IMR-90 (cell line): ENCODE results near the gene SLC35F3. TPM values are rescaled to one million over a fixed set of nuclear protein-coding genes. Genes with fewer than 3 reads are reported as not detected.

ENCODE experiments used
- ATAC-seq: fragments of 200-7000 bp; cut with Tn5 transposase; 2 replicates; pipeline ENCODE4 v1.9.1; 2020; ENCODE audit warnings: low read depth, mild to moderate bottlenecking, moderate library complexity
- BruUV-seq: library from RNA; stranded (reverse); fragments of 400-500 nt; replicated peaks from 2 replicates; lab custom pipeline; 2021; lab: Mats Ljungman, UMichigan
- CTCF ChIA-PET: fragments of 300-600 bp; formaldehyde crosslinking; extraction: SDS; loops from one replicate; lab custom pipeline; 2021; ENCODE audit warnings: antibody characterized with exemption; lab: Yijun Ruan, JAX
- POLR2A ChIA-PET: fragments of 300-600 bp; sonication (Branson Sonifier 250); formaldehyde crosslinking; loops from one replicate; lab custom pipeline; 2022; ENCODE audit warnings: antibody characterized with exemption; ENCODE audit not compliant: unreplicated experiment; lab: Charles Lee
- DNase-seq: peaks from one replicate; pipeline ENCODE4 v3.0.0; 2013
- H2AFZ ChIP-seq: replicated peaks from 2 replicates; pipeline ENCODE3; 2013; ENCODE audit warnings: low read length, mild to moderate bottlenecking; ENCODE audit not compliant: poor library complexity
- H2AK5ac ChIP-seq: 2 replicates; pipeline ENCODE4 v1.6.1; 2013; ENCODE audit warnings: low read depth, low read length, inconsistent platforms
- H2AK9ac ChIP-seq: replicated peaks from 2 replicates; pipeline ENCODE3; 2013; ENCODE audit warnings: mild to moderate bottlenecking, low read depth, low read length, moderate library complexity; ENCODE audit not compliant: poor library complexity
- H2BK120ac ChIP-seq: 2 replicates; pipeline ENCODE4 v1.6.1; 2013; ENCODE audit warnings: low read depth, low read length, inconsistent platforms
- H2BK15ac ChIP-seq: 3 replicates; pipeline ENCODE4 v1.6.1; 2013; ENCODE audit warnings: low read depth, low read length, inconsistent platforms
- H2BK20ac ChIP-seq: 2 replicates; pipeline ENCODE4 v1.6.1; 2013; ENCODE audit warnings: low read depth, mild to moderate bottlenecking, inconsistent platforms, low read length, moderate library complexity
- H2BK5ac ChIP-seq: 2 replicates; pipeline ENCODE4 v1.6.1; 2013; ENCODE audit warnings: mild to moderate bottlenecking, low read depth, low read length, inconsistent platforms; ENCODE audit not compliant: poor library complexity, severe bottlenecking
- H3K14ac ChIP-seq: replicated peaks from 2 replicates; pipeline ENCODE4 v1.6.1; 2013; ENCODE audit warnings: low read depth, low read length, inconsistent platforms
- H3K18ac ChIP-seq: 2 replicates; pipeline ENCODE4 v1.6.1; 2013; ENCODE audit warnings: low read depth, low read length, control low read depth
- H3K23ac ChIP-seq: 2 replicates; pipeline ENCODE4 v1.6.1; 2013; ENCODE audit warnings: low read depth, low read length, inconsistent platforms
- H3K27ac ChIP-seq: 2 replicates; pipeline ENCODE4 v1.5.1; 2013; ENCODE audit warnings: mild to moderate bottlenecking, control low read depth, low read length; ENCODE audit not compliant: insufficient read depth
- H3K27me3 ChIP-seq: 2 replicates; pipeline ENCODE4 v1.6.1; 2013; ENCODE audit warnings: low read length; ENCODE audit not compliant: control insufficient read depth, insufficient read depth
- H3K36me3 ChIP-seq: 2 replicates; pipeline ENCODE4 v1.6.1; 2013; ENCODE audit warnings: low read length, mixed read lengths; ENCODE audit not compliant: control insufficient read depth, insufficient read depth
- H3K4ac ChIP-seq: 2 replicates; pipeline ENCODE4 v1.6.1; 2013; ENCODE audit warnings: low read depth, low read length, inconsistent platforms
- H3K4me1 ChIP-seq: 2 replicates; pipeline ENCODE4 v1.6.1; 2013; ENCODE audit warnings: low read length, mixed read lengths; ENCODE audit not compliant: control insufficient read depth, insufficient read depth
- H3K4me2 ChIP-seq: 2 replicates; pipeline ENCODE4 v1.6.1; 2013; ENCODE audit warnings: low read depth, mild to moderate bottlenecking, control low read depth, low read length, moderate library complexity
- H3K4me3 ChIP-seq: 2 replicates; pipeline ENCODE4 v1.5.1; 2013; ENCODE audit warnings: low read depth, mild to moderate bottlenecking, control low read depth, low read length, moderate library complexity; ENCODE audit not compliant: insufficient read depth
- H3K56ac ChIP-seq: 2 replicates; pipeline ENCODE4 v1.6.1; 2013; ENCODE audit warnings: low read length, inconsistent platforms; ENCODE audit not compliant: insufficient read depth; ENCODE audit errors: extremely low read depth
- H3K79me1 ChIP-seq, 2 experiments: 2 replicates each; pipeline ENCODE4 v1.6.1; 2013; ENCODE audit warnings: low read length in 2 of 2, inconsistent platforms in 1 of 2, low read depth in 1 of 2
- H3K9ac ChIP-seq: 2 replicates; pipeline ENCODE4 v1.6.1; 2013; ENCODE audit warnings: low read depth, low read length, control low read depth
- H3K9me1 ChIP-seq: 2 replicates; pipeline ENCODE4 v1.6.1; 2013; ENCODE audit warnings: low read length, inconsistent platforms; ENCODE audit not compliant: insufficient read depth
- H3K9me3 ChIP-seq: 2 replicates; pipeline ENCODE4 v1.6.1; 2013; ENCODE audit warnings: low read length; ENCODE audit not compliant: control insufficient read depth, insufficient read depth
- H4K20me1 ChIP-seq: 2 replicates; pipeline ENCODE4 v1.6.1; 2013; ENCODE audit warnings: low read length, inconsistent platforms; ENCODE audit not compliant: insufficient read depth
- H4K5ac ChIP-seq: 2 replicates; pipeline ENCODE4 v1.6.1; 2013; ENCODE audit warnings: mild to moderate bottlenecking, low read depth, low read length, control low read depth
- H4K8ac ChIP-seq, 2 experiments: 2 replicates each; pipeline ENCODE4 v1.6.1; 2013; ENCODE audit warnings: low read depth in 2 of 2, low read length in 2 of 2, control low read depth in 1 of 2, inconsistent platforms in 1 of 2
- H4K91ac ChIP-seq: 2 replicates; pipeline ENCODE4 v1.6.1; 2013; ENCODE audit warnings: low read depth, low read length, inconsistent platforms; ENCODE audit not compliant: insufficient read depth
- CHD1 ChIP-seq: IDR thresholded peaks from 2 replicates; pipeline ENCODE4 v1.6.1; 2012; ENCODE audit warnings: low read depth, low read length, improper control_type of control experiment
- MAZ ChIP-seq: IDR thresholded peaks from 2 replicates; pipeline ENCODE4 v1.6.1; 2012; ENCODE audit warnings: low read depth, mild to moderate bottlenecking, low read length, improper control_type of control experiment, moderate library complexity, borderline replicate concordance
- RCOR1 ChIP-seq: IDR thresholded peaks from 2 replicates; pipeline ENCODE4 v1.6.1; 2012; ENCODE audit warnings: mild to moderate bottlenecking, low read length, improper control_type of control experiment; ENCODE audit not compliant: insufficient replicate concordance
- WGBS, 2 experiments: methylation state at CpG; one replicate each; pipeline versions ENCODE4 v1.1.5 to v1.1.7; 2013; ENCODE audit warnings: missing lambda C conversion rate in 2 of 2; ENCODE audit not compliant: insufficient read length in 1 of 2; ENCODE audit errors: extremely low coverage in 2 of 2; 5-methylcytosine and 5-hydroxymethylcytosine counted together
- dilution Hi-C: fragments of 300-500 bp; cut with HindIII; formaldehyde crosslinking; loops from one replicate; pipeline ENCODE4 v1.14.3; 2018; ENCODE audit warnings: low sequenced_read_pairs; ENCODE audit not compliant: unreplicated experiment
- in situ Hi-C: fragments of 300-500 bp; cut with MboI; formaldehyde crosslinking; loops from 3 replicates; pipeline ENCODE4 v1.14.3; 2019; ENCODE audit warnings: low sequenced_read_pairs, inconsistent platforms, mixed read lengths
- intact Hi-C: fragments of 100-400 bp; cut with micrococcal nuclease; formaldehyde crosslinking; loops from 2 replicates; pipeline ENCODE4 v1.10.0; 2022
- polyA plus RNA-seq, 3 experiments: library from polyadenylated mRNA; depleted of rRNA; stranded (reverse); fragments of >200 nt; gene quantifications; 2 replicates each; pipeline ENCODE4 v1.2.3, GENCODE V29; 2012; ENCODE audit warnings: low replicate concordance in 1 of 3
- total RNA-seq: library from RNA; depleted of rRNA; stranded (reverse); fragments of >200 nt; gene quantifications from 2 replicates; pipeline ENCODE4 v1.2.3, GENCODE V29; 2012
- TF ChIP-seq, protein P1 (sequence below): fragments of 150-350 bp; IDR thresholded peaks from 2 replicates; pipeline ENCODE4 v1.6.1; 2017; ENCODE audit warnings: mild to moderate bottlenecking, antibody characterized with exemption, low read length, low read depth

SLC35F3 gene
- total and polyA plus RNA-seq, 2 of the 4 experiments (the other 2 are of a cell fraction), result under 0.01 to 0.17 TPM

DNA sequence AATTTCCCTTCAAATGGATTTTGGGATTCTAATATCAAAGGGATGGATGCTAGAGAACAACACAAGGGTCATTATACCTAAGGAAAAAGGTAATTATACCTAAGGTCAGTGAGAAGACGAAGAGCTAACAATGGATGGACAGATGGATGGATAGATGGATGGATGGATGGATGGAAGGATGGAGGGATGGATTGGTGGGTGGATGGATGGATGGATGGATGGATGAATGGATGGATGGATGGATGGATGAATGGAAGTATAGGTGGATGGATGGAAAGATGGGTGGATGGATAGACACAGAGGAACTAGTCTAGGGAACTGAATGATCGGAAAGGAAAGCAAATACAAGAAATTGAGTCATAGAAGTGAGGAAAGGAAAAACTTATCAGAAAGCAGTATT lies 34.0 kb downstream of the SLC35F3 start:
- Histone ChIP-seq H3K14ac (no peak overlapping the region), H4K8ac (no peak overlapping the region), H2AFZ (no peak overlapping the region), H2AK5ac (no peak overlapping the region), H3K27ac (no peak overlapping the region), H3K18ac (no peak overlapping the region), H3K9ac (no peak overlapping the region), H3K9me1 (no peaks in the 10 kb centered on the region), H3K79me1 (no peaks in the 10 kb centered on the region), H3K56ac (no peak overlapping the region), H3K4me2 (no peak overlapping the region), H3K27me3 (no peaks in the 10 kb centered on the region), H3K4me3 (no peak overlapping the region), H2BK5ac (no peak overlapping the region), H3K4me1 (no peaks in the 10 kb centered on the region), H3K9me3 (peaks cover 10% of the 10 kb centered on the region), H4K5ac (no peak overlapping the region), H3K36me3 (no peaks in the 10 kb centered on the region), H4K20me1 (no peaks in the 10 kb centered on the region), H3K4ac (no peak overlapping the region), H2AK9ac (no peak overlapping the region), H2BK15ac (no peak overlapping the region), H2BK20ac (no peak overlapping the region), H3K23ac (no peak overlapping the region), H2BK120ac (no peak overlapping the region), H4K91ac (no peak overlapping the region)
- no TSS peak for BruUV-seq
- POLR2A ChIA-PET, result no interaction called here
- intact Hi-C loops (no loop called here), dilution Hi-C loops (no loop called here), in situ Hi-C loops (no loop called here)
- TF ChIP-seq CHD1 (no peak), MAZ (no peak), RCOR1 (no peak)
- TF ChIP-seq, protein P1, sequence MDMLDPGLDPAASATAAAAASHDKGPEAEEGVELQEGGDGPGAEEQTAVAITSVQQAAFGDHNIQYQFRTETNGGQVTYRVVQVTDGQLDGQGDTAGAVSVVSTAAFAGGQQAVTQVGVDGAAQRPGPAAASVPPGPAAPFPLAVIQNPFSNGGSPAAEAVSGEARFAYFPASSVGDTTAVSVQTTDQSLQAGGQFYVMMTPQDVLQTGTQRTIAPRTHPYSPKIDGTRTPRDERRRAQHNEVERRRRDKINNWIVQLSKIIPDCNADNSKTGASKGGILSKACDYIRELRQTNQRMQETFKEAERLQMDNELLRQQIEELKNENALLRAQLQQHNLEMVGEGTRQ, result no peak
- 0% methylated on average over 1 of the region's 2 CpGs; no CpG with 5 or more reads in 1 of the 2 experiments for WGBS, 2 experiments
- ATAC-seq, result no peak
- CTCF ChIA-PET, result no interaction called here
- no peak for DNase-seq
